GM18868 (cell line): Measurements from ENCODE around the gene NCOA5.

Experiments used
- ATAC-seq: cut with Tn5 transposase; IDR thresholded peaks from one replicate; pipeline ENCODE4 v1.9.1; 2021; ENCODE audit warnings: mild to moderate bottlenecking, moderate library complexity; ENCODE audit not compliant: unreplicated experiment

Gene NCOA5

GRCh38 chr20:46089417-46090388 lies at the start of gene NCOA5:
TSS of gene NCOA5 (minus strand) at chr20:46089962. CDS start at chr20:46079424, 10,538 bp downstream.
- ATAC-seq: peak; percentile 80

- no peak for ATAC-seq
Measured at GRCh38 chr20:46139266-46139889, 49.6 kb upstream of the NCOA5 start.

DNA sequence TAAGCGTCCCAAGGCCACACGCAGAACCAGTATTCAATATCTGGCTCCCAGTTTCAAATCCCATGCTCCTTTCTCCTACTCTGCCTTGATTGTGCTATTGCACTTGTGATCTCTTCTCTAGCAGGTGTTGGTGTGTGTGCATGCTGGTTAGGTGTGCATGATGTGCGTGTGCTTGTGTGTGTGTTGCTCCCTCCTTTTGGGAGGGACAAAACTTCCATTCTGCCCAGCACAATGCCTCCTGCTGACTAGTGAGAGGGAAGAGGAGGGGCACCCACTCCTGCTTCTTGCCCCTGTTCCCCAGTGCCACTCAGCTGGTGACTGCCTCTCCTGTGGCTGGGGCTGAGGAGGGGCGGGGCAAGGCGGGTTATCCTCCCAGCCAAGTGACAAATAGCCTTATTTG lies 48.1 kb upstream of the NCOA5 start:
- ATAC-seq: no peak

GRCh38 chr20:46135856-46136633 lies 46.3 kb upstream of the NCOA5 start:
- ATAC-seq: no peak

DNA sequence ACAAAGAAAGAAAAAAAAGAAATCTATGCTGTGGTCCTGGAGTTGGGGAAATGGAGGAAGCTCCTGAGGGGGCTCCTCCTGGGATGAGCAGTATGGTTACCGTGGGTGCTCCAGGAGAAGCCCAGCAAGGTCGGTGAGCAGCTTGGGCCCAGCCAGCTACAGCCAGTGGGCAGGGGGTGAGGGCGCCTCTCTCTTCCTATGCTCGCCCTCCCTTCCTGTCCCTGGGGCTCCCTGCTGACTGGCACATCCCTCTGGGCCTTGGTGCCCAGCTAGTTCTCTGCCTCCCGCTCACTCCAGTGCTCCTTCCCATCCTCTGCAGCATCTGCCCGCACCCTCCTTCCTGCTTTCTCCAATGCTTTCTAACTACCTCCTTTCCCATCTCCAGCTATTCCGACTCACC lies 45.0 kb upstream of the NCOA5 start:
- no peak for ATAC-seq

- ATAC-seq: no peak
Measured at GRCh38 chr20:46133886-46134654, 44.3 kb upstream of the NCOA5 start.

DNA sequence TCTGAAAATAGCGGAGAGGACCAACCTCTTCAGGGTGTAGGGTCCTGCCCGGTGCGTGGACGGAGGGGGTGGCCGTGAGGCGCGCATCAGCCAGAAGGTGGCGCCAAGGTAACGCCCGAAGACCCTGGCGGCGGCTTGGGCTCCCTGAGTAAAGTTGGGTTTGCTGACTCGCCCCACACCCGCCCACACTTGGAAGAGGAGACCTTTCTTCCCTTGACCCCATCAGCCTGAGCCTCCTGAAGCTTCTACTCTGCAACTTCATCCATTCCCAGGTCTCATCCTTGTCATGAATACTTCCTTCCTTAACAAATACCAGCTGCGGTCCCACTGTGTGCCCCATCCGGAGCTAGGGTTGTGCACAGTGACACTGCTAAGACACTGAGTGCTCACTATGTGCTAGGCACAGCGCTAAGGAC lies 43.0 kb upstream of the NCOA5 start:
- ATAC-seq: no peak

- no peak for ATAC-seq
Measured at GRCh38 chr20:46131396-46131795, 41.6 kb upstream of the NCOA5 start.

GRCh38 chr20:46130534-46130933 lies 40.8 kb upstream of the NCOA5 start:
- no peak for ATAC-seq

- peak; percentile 45 for ATAC-seq
Measured at GRCh38 chr20:46129955-46130481, 40.3 kb upstream of the NCOA5 start.

GRCh38 chr20:46128310-46129151 lies 38.8 kb upstream of the NCOA5 start:
- no peak for ATAC-seq

DNA sequence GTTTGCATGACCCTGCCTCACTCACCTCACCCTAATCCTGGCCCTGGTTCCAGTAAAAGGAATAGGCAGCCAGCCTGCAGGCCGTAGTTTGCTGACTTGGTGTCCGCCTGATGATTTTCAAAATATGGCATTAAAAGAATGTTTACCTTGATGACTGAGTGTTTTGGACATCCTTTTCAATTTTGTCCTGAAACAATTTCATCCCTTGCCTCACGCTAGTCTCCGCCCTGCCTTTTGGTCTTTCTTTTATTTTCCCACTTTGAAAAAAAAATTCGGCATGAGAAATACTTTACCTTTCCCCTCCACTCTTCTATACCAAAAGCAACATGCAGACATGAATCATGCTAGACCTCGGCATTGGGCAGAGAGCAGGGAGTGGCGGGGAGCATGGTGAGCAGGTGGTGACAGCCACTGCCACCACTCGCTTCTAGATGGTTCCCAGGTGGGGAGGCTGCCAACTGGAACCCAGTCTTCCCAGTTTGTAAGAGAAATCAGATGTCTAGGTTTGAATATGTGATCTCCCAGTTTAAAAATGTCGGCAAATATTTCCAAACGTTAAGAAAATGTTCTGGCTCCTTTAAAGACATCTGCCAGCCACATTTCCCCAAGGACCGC lies 37.7 kb upstream of the NCOA5 start:
- ATAC-seq: no peak

GRCh38 chr20:46126440-46127056 lies 36.8 kb upstream of the NCOA5 start:
- no peak for ATAC-seq

DNA sequence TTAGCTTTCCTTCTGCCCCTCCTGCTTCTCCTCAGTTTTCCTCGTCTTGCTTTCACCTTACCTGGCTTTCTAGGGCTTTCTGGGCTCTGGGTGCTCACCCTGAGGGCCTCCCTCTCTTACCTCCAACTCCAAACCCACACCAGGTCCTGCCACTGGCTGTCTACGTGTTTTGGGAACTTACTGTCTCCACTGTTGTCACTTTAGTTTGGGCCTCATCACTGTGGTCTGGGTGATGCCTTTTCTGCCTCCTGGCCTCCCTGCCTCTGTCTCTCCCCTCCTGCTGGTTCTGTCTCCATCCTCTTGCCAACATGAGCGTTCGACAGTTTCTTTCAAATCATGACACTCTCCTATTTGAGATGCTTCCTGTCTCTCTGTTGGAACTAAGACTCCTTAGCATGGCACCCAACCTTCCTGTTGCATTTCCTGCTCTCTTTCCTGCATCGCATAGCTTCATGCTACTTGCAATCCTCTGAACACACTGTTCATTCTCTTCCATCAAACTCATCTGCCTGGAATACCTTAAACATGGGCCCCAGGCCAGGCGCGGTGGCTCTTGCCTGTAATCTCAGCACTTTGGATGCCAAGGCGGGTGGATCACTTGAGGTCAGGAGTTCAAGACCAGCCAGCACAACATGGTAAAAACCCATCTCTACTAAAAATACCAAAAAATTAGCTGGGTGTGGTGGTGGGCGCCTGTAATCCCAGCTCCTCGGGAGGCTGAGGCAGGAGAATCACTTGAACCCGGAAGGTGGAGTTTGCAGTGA lies 33.9 kb upstream of the NCOA5 start:
- no peak for ATAC-seq

GRCh38 chr20:46122516-46123481 lies 33.0 kb upstream of the NCOA5 start:
- no peak for ATAC-seq

DNA sequence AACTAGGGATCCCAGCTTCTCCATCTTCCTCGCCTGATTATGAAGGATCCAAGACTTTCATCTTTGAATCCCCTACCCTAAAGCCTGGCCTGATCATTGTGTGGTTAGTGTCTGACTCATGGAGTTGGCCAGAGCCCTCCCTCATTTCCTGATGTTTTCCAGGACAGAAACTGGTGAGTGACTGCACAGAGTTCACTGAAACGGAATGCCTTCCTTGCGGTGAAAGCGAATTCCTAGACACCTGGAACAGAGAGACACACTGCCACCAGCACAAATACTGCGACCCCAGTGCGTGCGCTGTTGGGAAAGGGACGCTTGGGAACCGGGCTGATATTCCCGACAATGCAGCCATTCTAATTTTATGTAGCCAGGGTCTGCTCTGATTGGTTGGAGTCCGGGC lies 32.3 kb upstream of the NCOA5 start:
- ATAC-seq: no peak
